ENCODE data around the gene TBC1D24.

TBC1D24 gene

DNA sequence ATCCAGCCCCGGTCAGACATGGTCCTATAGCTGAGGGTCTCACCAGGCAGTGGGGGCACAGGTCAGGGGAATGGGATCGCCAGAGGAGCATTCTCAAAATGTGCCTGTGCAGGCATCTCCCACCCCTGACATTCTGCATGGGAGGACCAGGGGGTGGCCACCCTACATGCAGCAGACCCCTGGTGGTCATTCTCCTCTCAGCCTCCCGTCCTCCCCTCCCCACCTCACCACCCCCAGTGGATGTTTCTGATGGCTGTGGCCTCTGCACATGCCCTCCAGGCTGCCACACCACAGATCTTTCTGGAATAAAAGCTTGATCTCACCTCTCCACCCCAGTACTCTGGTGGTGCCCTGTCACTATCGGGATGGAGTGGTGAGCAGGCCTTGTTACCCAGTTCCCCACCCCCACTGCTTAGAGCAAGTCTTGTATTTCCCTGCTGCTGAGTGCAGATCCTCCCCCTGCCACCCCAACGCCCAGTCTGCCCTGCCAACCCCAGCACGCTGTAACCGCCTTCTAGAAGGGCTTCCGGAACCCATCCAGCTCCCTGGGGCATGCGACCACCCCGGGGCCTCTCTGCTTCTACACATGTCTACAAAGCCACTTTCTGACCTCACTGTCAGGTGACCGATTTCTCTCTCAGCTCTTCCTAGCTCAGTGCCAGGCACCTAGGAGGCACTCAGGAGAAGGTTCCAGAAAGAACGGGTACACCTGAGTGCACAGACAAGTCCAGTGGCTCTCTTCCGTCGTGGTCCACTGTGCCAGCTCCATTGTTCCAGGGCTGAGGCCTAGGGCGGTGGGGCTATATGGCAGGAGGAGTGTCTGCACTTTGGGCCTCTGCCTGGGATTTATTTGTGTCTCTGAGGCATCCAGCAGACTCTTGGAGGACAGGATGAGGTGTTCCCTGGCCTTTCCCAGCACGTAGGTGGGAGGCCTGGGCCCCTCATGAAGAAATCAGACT is 9.3 kb downstream of the TBC1D24 start:
- DNase-seq, result no peak

DNA sequence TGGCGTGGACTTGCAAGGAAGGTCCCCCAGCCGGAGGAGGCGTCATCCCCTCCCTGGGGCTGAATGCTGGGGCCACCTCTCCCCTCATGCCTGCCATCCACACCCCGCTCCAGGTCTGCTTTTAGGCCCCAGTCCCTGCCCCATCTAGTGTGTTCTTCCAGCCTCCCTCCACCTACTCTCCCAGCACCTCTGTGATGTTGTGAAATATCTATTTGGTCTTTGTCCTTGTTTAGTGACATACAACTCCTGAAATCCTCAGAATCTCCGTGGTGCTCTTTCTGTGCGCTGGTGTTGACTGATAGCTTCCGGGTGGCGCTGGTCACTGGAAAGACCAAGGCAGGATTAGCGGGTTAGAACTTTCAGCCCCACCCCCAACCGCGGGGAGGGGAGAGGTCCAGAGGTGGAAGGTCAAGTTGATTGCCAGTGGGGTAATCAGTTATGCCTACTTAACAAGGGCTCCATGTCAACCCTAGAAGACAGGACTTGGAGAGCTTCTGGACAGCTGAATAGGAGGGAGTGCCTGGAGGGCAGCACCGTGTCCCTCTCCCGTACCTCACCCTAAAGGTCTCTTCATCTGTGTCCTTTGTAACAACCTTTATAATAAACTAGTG is 10.1 kb downstream of the TBC1D24 start:
- DNase-seq, result no peak

DNA sequence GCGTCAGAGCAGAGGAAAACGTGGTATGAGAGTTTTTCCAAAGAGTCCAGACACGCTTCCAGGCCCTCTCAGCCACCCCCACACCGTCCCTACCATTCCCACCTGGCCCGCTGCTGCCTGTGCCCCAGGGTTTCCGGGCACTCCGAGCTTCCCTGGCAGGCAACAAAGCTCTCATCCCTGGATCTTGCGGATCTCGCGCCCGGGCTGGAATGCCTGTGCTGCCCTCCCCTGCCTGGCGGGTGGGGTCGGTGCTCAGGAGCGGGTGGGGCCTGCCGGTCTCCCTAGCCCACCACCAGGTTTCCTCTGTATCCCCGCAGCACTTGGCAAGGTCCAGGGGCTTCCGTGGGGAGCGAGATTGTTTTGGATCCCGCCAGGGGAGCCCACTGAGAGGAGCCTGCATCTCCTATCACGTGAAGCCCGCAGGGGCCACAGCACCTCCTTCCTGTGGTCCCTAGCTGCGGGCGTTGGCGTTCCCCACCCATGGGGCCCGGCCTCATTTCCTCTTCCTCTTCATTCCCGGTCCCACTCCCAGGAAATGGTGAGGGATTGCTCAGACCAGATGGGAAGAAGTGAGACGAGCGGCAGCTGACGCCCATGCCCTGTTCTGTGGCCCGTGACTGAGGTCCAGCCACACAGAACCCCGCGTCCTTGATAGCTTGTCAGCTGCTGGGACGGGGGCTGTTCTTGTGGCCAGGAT is 11.0 kb downstream of the TBC1D24 start:
- DNase-seq, result no peak

DNA sequence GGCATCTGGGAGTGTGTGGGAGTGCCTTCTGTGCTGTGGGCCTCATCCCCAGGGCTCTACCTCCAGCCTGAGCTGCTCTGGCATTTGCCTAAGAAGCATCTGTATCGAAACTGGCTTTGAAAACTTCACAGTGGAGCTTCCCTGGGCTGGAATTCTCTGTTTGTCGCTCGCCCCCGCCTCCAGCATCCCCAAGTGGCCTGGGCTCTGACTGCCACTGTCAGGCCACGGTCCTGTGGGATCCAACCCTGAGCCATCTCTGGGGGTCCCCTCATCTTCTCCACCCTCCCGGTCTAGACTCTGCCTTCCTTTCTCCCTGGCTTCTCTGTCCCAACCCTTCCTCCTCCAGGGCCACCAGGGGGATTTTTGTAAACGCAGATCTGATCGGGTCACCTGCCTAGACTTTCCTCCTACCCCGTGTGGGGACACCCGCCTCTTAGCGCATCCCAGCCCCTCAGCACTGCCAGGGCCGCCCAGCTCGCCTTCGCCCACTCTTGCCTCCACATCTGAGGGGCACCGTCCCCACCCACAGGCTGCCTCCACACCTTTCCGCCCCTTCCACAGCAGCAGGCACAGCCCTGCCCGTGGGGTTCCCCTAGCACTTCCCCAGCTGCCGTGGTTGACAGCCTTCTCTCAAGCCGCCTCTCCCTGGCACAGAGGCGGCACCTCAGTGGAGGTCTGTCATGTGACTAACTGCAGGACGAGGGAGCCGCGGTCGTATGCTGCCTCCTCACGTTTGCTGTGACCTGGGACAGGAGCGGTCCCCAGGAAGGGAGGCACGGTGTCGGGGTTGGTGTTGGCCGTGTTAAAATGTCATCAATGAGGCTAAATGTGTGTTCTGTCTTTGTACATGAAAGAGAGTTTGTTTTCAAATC is 12.0 kb downstream of the TBC1D24 start:
- no peak for DNase-seq

DNA sequence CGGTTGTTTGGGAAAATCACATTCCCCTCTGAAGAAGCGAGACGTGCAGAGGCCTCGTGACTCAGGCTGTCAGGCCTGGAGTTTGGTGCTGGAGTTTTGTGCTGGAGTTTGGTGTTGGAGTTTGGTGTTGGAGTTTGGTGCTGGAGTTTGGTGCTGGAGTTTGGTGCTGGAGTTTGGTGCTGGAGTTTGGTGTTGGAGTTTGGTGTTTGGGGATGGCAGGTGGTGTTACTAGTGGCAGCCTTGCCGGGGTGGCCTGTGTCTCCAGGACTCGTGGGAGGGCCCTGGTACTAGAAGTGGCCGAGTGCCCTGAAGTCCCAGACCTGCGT is 12.6 kb downstream of the TBC1D24 start:
- no peak for DNase-seq

DNA sequence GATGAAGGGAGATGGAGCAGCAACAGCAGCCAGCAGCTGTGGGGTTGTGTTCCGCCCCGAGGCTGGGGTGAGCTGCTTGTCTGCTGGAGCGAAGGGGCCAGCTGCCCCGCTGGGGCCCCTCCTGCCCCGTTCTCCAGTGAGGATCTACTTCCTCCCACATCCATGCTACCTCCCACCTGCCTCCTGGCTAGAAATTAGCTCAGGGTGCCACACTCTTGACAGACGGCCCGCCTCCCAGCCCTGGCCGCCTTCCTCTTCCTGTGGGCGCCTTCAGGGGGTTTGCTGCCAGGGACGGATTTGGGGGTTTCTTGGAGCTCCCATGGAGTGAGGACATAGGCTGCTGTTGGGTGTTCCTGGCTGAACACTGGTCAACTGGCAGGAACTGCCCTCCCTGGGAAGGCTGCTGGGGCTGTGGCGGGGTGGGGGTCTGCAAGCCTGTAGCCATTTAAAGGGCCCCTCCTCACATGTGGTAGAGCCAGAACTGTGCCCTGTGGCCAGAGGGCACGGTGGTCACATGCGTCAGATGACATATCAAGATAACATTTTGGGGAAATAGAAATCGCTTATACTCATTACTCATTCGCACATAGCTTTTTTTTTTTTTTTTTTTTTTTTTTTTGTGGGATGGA is 13.1 kb downstream of the TBC1D24 start:
- no peak for DNase-seq

DNA sequence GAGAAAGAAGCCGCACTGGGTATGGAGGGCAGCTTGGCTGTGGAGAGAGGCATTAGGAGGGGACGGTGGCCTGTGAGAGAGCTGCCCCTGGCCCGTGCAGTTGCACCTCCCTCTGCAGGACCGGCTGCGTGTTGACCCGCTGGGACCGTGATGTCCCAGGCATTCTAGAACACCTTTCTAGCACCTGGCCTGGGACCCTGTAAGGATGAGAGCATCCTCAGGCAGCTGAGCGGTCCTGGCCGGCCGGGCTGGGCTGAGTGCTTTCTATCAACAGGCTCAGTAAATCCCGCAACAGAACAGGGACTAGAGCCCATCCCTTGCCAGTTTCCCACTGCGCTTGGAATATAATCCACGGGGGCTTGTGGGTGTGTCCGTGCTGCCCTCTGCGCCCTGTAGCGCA is 14.7 kb downstream of the TBC1D24 start:
- DNase-seq, result no peak

DNA sequence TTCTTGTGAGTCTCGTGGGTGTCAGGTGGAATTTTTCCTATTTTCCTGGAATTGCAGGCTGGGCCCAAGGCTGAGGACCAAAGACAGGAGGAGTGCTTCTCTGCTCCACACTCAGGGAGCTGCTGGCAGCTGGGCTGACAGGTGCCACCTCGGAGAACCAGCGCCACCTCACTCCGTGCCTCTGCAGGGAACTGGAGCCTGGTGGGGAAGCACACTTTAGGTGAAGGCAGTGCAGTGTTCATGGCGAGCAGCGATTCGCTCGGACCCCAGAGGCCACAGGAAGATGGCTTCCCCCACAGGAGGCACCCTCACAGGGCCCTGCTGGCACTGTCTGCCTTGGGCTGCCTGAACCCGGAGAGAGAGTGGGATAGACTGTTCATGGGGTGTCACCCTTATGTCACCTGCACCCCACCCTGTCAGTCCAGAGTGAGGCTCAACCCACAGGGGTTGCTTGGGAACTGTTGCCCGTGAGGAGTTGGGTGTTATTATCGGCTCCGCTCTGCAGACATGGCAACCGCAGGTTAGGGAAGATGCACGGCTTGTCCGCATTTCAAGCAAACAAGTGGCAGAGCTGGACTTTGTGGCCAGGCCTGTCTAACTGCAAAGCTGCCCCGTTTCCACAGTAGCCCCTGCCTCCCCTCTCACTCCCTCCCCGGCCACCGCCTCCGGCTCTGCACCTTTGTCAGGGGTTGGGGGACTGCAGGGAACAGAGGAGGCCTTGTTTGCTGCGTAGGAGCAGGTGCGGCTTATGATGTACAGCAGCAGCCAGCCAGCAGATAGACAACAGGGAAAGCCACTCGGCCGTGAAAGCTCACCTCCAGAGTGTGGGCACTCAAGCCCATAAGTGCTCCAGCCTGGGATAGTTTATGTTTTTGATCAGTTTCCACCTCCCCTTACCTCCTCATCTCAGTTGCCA is 15.5 kb downstream of the TBC1D24 start:
- DNase-seq, result no peak

DNA sequence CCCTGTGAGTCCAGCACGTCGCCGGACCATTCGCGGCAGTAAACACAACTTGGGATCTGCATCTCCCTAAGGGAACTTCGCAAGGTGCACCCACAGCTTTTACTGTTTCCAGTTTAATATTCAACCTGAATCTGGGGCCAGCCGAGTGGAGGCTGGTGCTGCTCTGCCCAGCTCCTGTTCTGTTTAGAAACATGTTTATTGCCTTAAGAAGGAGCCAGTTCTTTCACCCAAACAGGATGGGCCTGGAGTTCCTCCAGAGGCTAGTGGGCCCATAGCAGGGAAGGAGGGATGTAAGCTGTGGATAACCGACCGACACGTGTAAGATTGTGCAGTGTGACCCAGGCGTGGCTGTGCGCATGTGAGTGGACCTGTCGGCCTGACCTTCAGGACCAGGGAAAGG is 17.4 kb downstream of the TBC1D24 start:
- DNase-seq, result no peak

DNA sequence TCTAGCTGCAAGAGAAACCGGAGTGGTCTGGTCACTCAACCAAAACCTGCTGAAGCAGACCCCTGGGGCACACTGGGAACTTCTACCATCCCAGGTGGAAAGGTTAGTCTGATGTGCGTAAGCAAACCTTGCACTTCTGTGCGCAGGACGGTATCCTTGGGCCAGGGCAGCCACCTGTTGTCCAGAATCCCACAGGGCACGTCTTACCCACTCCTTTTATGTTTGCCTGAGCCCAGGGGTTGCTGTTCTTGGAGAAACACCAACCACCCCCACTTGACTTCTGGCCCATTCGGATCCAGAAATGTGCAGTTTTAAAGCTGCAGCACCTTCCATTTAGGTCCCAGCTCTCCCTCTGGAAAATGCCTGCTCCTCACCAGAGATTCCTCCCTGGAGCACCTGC is 18.7 kb downstream of the TBC1D24 start:
- no peak for DNase-seq

DNA sequence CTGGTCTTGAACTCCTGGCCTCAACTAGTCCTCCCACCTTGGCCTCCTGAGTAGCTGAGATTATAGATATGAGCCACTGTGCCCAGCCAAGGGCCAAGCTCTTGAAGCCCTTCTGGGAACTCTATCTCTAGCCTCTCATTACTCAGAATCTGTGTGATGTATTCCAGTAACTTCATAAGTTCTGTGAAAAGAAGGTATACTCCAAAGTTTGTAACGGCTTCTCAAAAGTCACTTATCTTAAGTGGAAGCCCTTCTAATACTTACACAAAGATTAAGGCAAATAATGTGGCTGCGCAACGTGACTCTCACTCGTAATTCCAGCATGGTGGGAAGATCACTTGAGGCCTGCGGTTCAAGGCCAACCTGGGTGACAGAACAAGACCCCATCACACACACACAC is 19.7 kb downstream of the TBC1D24 start:
- no peak for DNase-seq

DNA sequence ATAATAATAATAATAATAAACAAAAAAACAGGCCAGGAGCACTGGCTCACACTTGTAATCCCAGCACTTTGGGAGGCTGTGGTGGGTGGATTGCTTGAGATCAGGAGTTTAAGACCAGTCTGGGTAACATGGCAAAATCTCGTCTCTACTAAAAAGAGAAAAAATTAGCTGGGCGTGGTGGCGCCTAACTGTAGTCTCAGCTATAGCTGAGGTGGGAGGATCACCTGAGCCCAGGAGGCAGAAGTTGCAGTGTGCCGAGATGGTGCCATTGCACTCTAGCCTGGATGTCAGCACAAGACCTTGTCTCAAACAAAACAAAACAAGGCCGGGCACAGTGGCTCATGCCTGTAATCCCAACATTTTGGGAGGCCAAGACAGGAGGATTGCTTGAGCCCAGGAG is 20.1 kb downstream of the TBC1D24 start:
- no peak for DNase-seq

DNA sequence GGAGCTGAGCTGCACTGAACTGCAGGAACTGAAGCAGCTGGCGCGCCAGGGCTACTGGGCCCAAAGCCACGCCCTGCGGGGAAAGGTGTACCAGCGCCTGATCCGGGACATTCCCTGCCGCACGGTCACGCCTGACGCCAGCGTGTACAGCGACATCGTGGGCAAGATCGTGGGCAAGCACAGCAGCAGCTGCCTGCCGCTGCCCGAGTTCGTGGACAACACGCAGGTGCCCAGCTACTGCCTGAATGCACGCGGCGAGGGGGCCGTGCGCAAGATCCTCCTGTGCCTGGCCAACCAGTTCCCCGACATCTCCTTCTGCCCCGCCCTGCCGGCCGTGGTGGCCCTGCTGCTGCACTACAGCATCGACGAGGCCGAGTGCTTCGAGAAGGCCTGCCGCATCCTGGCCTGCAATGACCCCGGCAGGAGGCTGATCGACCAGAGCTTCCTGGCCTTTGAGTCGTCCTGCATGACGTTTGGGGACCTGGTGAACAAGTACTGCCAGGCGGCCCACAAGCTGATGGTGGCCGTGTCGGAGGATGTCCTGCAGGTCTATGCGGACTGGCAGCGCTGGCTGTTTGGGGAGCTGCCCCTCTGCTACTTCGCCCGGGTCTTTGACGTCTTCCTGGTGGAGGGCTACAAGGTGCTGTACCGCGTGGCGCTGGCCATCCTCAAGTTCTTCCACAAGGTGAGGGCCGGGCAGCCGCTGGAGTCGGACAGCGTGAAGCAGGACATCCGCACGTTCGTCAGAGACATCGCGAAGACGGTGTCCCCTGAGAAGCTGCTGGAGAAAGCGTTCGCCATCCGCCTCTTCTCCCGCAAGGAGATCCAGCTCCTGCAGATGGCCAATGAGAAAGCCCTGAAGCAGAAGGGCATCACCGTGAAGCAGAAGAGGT is 21.5 kb downstream of the TBC1D24 start:
- no peak for DNase-seq

DNA sequence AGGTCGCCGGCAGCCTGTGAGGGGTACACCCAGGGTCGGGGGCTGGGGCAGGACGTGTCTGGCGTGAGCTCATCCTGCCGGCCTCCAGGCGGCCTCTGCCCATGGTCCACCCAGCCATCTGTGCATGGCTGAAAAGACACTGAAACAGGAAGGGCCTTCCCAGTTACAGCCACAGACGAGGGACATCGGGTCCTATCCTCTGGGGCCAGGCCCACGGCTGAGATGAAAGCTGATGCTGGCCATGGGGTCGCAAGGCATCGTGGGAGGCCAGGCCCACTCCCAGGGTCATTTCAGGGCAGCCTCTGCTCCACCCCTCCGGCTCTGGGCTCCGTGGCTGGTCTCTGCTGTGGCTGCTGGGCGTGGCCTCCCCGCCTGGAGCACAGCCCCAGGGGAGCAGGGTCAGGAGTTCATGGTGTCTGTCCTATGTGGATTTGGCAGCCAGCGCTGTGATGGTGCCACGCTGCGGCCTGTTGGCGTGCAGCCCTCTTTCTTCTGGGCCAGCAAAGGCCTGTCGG is 22.2 kb downstream of the TBC1D24 start:
- DNase-seq, result no peak

DNA sequence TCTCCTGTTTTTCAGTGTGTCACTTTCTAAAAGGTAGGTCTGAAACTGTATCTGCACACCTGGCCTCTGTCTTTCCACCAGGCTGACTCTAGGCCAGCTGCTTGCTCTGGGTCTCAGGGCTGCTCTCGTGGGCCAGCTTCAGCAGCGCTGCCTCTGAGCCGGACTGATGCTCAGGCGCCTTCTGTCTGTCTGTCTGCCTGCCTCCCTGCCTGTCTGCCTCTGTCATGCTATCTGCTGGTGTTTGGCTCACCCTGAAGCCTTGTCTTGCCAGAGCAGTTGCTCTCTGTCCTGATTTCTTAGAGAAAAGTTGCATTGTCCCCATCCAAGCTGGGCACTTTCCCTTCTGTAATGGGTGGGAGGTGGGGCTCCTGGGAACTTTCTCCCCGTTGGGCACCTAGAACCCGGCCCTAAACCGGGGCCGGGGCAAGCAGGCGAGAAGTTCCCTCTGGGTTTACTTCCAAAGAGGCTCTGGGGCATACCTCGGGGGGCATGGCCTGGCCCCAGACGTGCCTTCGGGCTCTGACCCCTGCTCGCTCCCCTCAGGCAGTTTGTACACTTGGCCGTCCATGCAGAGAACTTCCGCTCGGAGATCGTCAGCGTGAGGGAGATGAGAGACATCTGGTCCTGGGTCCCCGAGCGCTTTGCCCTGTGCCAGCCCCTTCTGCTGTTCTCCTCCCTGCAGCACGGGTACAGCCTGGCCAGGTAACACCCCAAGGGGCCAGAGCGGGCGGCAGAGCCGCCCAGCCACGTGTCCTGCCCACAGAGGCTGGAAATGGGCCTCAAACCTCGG is 23.0 kb downstream of the TBC1D24 start:
- DNase-seq, result no peak

DNA sequence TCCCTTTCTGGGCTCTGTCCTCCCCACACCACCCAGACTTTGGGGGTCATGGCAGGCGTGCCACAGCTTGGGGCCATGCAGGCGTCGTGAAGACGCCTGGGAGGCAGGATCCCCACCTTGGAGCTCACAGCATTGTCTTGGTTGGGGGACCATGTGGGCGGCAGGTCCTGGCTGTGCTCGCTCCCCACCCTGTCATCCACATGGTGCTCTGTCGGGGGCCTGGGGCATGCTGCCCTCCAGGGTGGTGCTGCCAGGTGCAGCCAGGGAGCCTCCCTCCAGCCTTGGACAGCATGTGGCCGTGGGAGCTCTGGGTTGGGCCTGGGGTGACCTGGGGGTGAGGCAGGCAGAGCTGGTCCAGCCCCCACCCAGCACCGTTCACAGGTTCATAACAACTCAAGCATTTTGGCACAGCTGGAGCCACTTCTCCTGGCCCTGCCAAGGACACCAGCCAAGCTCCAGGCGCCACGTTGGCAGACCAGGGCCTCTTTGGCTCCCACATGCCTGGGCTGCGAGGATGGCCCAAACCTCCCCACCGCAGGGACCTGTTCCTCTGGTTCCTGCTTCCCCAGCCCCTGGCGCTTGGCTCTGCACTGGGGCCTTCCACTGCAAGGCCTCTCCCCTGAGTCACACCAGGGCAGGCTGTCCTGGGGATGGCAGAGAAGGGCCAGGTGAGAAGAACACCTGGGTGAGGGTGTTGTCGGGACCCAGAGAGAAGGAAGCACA is 23.8 kb downstream of the TBC1D24 start:
- DNase-seq, result no peak

DNA sequence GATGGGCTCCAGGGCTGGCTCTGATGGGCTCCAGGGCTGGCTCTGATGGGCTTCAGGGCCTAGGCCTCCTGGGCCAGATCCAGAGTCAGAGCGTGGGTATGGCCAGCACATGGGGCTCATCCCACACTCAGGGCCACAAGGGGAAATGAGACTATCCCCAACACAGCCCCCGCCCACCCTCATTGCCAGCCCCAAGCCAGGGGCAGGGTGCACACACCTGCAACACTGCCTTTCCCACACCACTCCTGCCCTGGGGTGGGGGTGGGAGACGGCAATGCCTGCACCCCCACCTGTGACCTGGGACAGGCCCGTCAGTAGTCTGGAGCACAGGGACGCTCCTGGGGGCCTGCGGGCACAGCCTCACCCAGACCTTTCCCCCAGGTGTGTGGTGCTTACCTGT is 24.5 kb downstream of the TBC1D24 start:
- DNase-seq, result no peak

DNA sequence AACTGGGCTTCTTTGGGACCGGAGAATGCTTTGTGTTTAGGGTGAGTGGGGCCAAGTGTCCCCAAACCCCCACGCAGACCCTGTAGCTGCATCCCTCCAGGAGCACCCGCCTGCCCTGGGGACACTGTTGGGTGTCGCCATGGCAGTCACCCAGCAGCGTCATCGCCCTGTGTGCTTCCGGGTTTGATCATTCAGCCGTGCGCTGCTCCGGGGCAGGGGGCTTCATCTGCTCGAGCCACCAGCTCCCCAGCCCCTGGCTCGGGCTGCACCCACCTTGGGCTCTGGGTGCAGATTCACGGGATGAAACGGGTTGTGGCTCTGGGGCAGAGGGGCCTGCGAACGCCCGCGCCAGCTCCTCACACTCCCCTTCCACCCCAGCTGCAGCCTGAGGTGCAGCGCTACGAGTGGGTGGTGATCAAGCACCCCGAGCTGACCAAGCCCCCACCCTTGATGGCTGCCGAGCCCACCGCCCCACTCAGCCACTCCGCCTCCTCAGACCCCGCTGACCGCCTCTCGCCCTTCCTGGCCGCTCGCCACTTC is 25.0 kb downstream of the TBC1D24 start:
- DNase-seq, result no peak
